CD8-positive, alpha-beta memory T cell (primary cell): ENCODE data around the gene PITRM1. TPM values are rescaled to one million over a fixed set of nuclear protein-coding genes. Genes with fewer than 3 reads are reported as not detected.
A peak's percentile ranks its signal among the peaks of the same experiment; 100 is the strongest.

Experiments used
- CTCF ChIA-PET: fragments of 350-600 bp; sonication (Branson Sonifier 250); formaldehyde crosslinking; loops from one replicate; lab custom pipeline; 2021; ENCODE audit warnings: antibody characterized with exemption; lab: Charles Lee
- POLR2A ChIA-PET: fragments of 350-600 bp; sonication (Branson Sonifier 250); formaldehyde crosslinking; loops from one replicate; lab custom pipeline; 2021; ENCODE audit warnings: antibody characterized with exemption; lab: Charles Lee
- DNase-seq, 5 donors: peaks; one replicate each; pipeline versions ENCODE4 v3.0.0 to v3.0.0-alpha.2; 2020 to 2022; ENCODE audit warnings: mixed read lengths in 1 of 5
- H3K27ac ChIP-seq: one replicate; pipeline ENCODE4 v1.7.0; 2013; ENCODE audit warnings: low read depth, mild to moderate bottlenecking, low read length, moderate library complexity
- H3K27me3 ChIP-seq: 2 replicates; pipeline ENCODE4 v1.7.0; 2013; ENCODE audit warnings: low read length, mild to moderate bottlenecking; ENCODE audit not compliant: insufficient read depth, poor library complexity, severe bottlenecking
- H3K36me3 ChIP-seq: 2 replicates; pipeline ENCODE4 v1.7.0; 2013; ENCODE audit warnings: mild to moderate bottlenecking, low read length, moderate library complexity; ENCODE audit not compliant: insufficient read depth
- H3K4me1 ChIP-seq: 2 replicates; pipeline ENCODE4 v1.7.0; 2013; ENCODE audit warnings: mild to moderate bottlenecking, low read length, moderate library complexity; ENCODE audit not compliant: insufficient read depth
- H3K4me3 ChIP-seq: 2 replicates; pipeline ENCODE4 v1.7.0; 2013; ENCODE audit warnings: mild to moderate bottlenecking, low read length
- H3K9me3 ChIP-seq: 2 replicates; pipeline ENCODE4 v1.7.0; 2013; ENCODE audit warnings: mild to moderate bottlenecking, low read length
- H3K27ac Mint-ChIP-seq, 8 donors: one replicate each; pipeline ENCODE4 v1.8.0; 2020 to 2021; ENCODE audit warnings: mixed read lengths in 8 of 8, mild to moderate bottlenecking in 6 of 8, inconsistent platforms in 3 of 8, moderate library complexity in 3 of 8
- H3K27me3 Mint-ChIP-seq, 2 donors: one replicate each; pipeline ENCODE4 v1.8.0; 2020 to 2021; ENCODE audit warnings: mixed read lengths in 2 of 2, mild to moderate bottlenecking in 1 of 2, moderate library complexity in 1 of 2
- H3K36me3 Mint-ChIP-seq, 3 donors: one replicate each; pipeline ENCODE4 v1.8.0; 2020 to 2021; ENCODE audit warnings: mixed read lengths in 3 of 3, inconsistent platforms in 1 of 3, mild to moderate bottlenecking in 1 of 3
- H3K4me1 Mint-ChIP-seq, 3 donors: one replicate each; pipeline ENCODE4 v1.8.0; 2020 to 2021; ENCODE audit warnings: mixed read lengths in 3 of 3, inconsistent platforms in 1 of 3, mild to moderate bottlenecking in 1 of 3
- H3K4me3 Mint-ChIP-seq, 7 donors: one replicate each; pipeline ENCODE4 v1.8.0; 2020 to 2021; ENCODE audit warnings: mixed read lengths in 7 of 7, mild to moderate bottlenecking in 6 of 7, moderate library complexity in 4 of 7, inconsistent platforms in 2 of 7
- H3K9me3 Mint-ChIP-seq, 5 donors: one replicate each; pipeline ENCODE4 v1.8.0; 2020 to 2022; ENCODE audit warnings: mixed read lengths in 5 of 5, mild to moderate bottlenecking in 3 of 5, moderate library complexity in 2 of 5, inconsistent platforms in 1 of 5
- polyA plus RNA-seq: library from polyadenylated mRNA; unstranded; fragments of 300-500 nt; fragmentation: Illumina TruSeq; gene quantifications from one replicate; pipeline ENCODE4 v1.2.3, GENCODE V29; 2021
- total RNA-seq, 2 experiments: library from RNA; stranded (reverse); gene quantifications; one replicate each; pipeline ENCODE4 v1.2.3, GENCODE V29; 2021

PITRM1 gene
- total and polyA plus RNA-seq, 3 experiments from 2014 or later = 49.1 to 132 (median 132) TPM

DNA sequence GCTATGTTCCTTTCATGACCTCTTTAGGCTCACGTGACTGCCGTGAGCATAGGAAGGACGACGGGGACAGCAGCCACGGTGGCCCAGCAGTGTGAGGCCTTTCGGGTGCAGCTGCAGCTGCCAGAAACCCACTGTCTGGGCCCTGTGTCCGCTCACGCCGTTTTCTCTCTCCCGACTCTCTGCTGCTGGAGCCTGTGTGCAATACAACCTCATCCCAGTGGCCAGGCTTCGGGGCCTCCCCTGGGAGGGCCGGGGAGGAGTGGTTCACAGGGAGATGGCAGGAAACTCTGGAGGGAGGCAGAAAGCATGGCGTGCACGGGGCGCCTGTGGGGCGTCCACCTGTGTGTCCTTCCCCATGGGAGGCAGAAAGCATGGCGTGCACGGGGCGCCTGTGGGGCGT lies 66.7 kb downstream of the PITRM1 start:
- Mint-ChIP-seq H3K27me3 (no peaks in the 10 kb centered on the region), H3K36me3 (peaks cover 14 to 81% (median 23%) of the 10 kb centered on the region in 3 donors), H3K4me1 (peaks cover 0 to 1% (median 0%) of the 10 kb centered on the region in 3 donors)

DNA sequence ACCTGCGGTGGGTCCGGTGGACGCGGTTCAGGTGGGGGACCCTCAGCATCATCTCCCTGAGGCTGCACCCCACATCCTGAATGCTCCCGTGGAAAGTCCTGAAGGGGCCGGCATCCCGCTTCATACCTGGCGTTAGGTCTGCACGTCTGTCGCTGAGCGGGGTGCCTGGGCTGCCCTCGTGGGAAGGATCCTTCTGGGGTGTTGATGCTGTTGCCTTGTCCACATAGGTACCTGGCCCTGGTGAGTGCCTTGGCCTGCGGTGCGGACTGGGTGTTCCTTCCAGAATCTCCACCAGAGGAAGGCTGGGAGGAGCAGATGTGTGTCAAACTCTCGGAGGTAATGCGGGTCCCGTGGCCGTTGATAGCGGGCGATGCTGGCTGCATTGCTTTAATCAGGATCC lies 67.4 kb downstream of the PITRM1 start:
- no peaks in the 10 kb centered on the region for H3K4me1 ChIP-seq
- peaks cover 10 to 82% (median 19%) of the 10 kb centered on the region in 3 donors for H3K36me3 Mint-ChIP-seq
- H3K4me3 ChIP-seq = no peak overlapping the region
- no peak overlapping the region for H3K4me3 Mint-ChIP-seq
- H3K9me3 ChIP-seq = no peaks in the 10 kb centered on the region
- H3K27me3 ChIP-seq = no peaks in the 10 kb centered on the region
- ChIA-PET CTCF (no interaction called here), POLR2A (no interaction called here)
- no peaks in the 10 kb centered on the region for H3K9me3 Mint-ChIP-seq
- H3K36me3 ChIP-seq = peaks cover 32% of the 10 kb centered on the region
- H3K27ac Mint-ChIP-seq = peak overlapping the region in 1 of 8 donors; percentile 77
- H3K27me3 Mint-ChIP-seq = no peaks in the 10 kb centered on the region
- DNase-seq = no peak
- H3K4me1 Mint-ChIP-seq = peaks cover 0 to 1% (median 0%) of the 10 kb centered on the region in 3 donors
- no peak overlapping the region for H3K27ac ChIP-seq

More for the DNA sequence above, 66.7 kb downstream of the PITRM1 start:
- Mint-ChIP-seq H3K27ac (no peak overlapping the region), H3K4me3 (no peak overlapping the region), H3K9me3 (no peaks in the 10 kb centered on the region)
- Histone ChIP-seq H3K4me1 (no peaks in the 10 kb centered on the region), H3K4me3 (no peak overlapping the region), H3K9me3 (no peaks in the 10 kb centered on the region), H3K36me3 (peaks cover 33% of the 10 kb centered on the region), H3K27ac (no peak overlapping the region), H3K27me3 (no peaks in the 10 kb centered on the region)
- DNase-seq = no peak
- ChIA-PET POLR2A (no interaction called here), CTCF (no interaction called here)

DNA sequence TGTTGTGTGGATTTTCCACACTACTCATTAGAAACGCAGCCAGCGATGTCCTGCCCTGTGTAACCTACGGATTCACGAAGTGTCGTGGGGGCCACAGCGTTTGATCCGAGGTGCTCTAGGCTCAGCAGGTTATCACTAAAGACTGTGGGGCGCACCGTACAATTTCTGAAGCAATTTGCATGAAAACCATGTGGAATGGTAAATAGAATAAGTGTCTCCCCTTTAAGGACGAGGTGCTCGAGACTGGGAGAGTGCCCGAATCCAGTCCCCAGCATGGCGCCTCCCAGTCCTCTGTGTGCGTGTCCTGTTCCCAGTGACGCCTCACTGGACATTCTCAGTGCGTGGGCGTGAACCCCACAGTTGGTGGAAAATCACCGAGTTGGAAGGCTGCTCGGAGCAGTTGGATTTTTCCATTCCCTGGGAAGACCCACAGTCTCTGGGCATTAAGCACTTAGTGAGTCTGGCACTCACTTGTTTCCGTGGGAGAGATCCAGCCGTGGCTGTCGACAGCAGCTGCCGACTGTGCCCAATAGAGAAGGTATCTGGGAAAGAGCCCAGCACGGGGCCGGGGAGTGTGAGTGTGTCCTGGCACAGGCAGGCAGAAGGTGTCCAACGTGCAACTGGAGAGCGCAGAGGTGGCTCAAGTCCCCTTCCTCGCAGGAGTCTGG lies 68.2 kb downstream of the PITRM1 start:
- Histone ChIP-seq H3K9me3 (no peaks in the 10 kb centered on the region), H3K27ac (no peak overlapping the region), H3K4me3 (no peak overlapping the region), H3K27me3 (no peaks in the 10 kb centered on the region), H3K36me3 (peaks cover 35% of the 10 kb centered on the region), H3K4me1 (no peaks in the 10 kb centered on the region)
- ChIA-PET CTCF (no interaction called here), POLR2A (no interaction called here)
- DNase-seq = no peak
- no peak overlapping the region for H3K4me3 Mint-ChIP-seq
- H3K27ac Mint-ChIP-seq = peak overlapping the region in 1 of 8 donors; percentile 91
- peaks cover 16 to 83% (median 24%) of the 10 kb centered on the region in 3 donors for H3K36me3 Mint-ChIP-seq
- peaks cover 0 to 4% (median 2%) of the 10 kb centered on the region in 3 donors for H3K4me1 Mint-ChIP-seq
- H3K27me3 Mint-ChIP-seq = no peaks in the 10 kb centered on the region
- H3K9me3 Mint-ChIP-seq = no peaks in the 10 kb centered on the region

DNA sequence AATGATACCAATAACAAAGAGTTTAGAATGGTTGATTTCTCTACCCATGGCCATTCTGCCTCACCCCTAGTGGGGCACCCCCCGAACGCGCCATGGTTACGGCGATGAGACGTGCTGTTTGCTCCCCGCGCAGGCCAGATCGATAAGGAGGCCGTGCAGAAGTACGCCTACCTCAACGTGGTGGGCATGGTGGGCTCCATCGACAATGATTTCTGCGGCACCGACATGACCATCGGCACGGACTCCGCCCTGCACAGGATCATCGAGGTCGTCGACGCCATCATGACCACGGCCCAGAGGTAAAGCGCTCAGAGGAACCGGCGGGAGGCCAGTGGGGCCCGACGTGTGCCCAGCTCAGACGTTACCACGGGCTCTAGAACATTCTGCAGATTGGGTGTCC lies 68.9 kb downstream of the PITRM1 start:
- peaks cover 32% of the 10 kb centered on the region for H3K36me3 ChIP-seq

DNA sequence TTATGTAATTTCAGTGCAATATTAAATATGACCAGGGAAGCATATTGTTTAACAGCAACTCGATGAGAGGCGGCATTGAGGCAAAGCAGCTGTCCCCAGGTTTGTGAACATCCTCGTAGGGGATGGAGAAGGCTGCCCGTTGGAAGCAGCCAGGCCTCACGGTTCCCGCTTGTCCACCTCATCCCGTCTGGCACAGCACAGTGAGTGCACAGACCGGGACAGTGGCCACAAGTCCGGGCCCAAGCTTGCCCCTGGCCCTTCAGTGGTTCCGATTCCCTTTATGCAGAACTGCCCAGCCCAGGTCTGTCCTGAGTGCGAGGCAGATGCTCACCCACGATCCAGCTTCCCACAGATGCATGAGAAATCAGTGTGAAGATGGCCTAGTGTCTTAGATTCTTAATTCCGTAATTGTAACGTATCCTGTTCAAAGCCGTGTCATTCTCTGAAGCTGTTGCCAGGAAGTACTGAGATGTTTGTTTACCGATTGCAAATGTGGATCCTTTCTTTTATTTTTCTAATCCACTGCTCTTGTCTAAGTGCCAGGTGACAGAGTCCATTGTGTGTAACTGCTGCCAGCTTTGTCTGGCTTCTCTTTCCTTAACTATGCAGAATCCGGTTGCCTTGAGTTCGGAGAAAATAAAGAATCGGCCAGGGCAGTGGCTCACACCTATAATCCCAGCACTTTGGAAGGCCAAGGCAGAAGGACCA lies 69.7 kb downstream of the PITRM1 start:
- no peak overlapping the region for H3K27ac ChIP-seq
- no peak for DNase-seq
- no peaks in the 10 kb centered on the region for H3K9me3 ChIP-seq
- H3K36me3 Mint-ChIP-seq = peaks cover 10 to 77% (median 23%) of the 10 kb centered on the region in 3 donors
- H3K4me1 Mint-ChIP-seq = peaks cover 5 to 10% (median 7%) of the 10 kb centered on the region in 3 donors
- H3K4me1 ChIP-seq = no peaks in the 10 kb centered on the region
- H3K27me3 ChIP-seq = no peaks in the 10 kb centered on the region
- H3K27me3 Mint-ChIP-seq = no peaks in the 10 kb centered on the region
- H3K27ac Mint-ChIP-seq = no peak overlapping the region
- H3K4me3 ChIP-seq = no peak overlapping the region
- CTCF ChIA-PET = no interaction called here
- POLR2A ChIA-PET = no interaction called here
- no peak overlapping the region for H3K4me3 Mint-ChIP-seq
- no peaks in the 10 kb centered on the region for H3K9me3 Mint-ChIP-seq
- H3K36me3 ChIP-seq = peaks cover 25% of the 10 kb centered on the region

More for the DNA sequence above, 68.9 kb downstream of the PITRM1 start:
- Histone ChIP-seq H3K4me3 (no peak overlapping the region), H3K27me3 (no peaks in the 10 kb centered on the region), H3K9me3 (no peaks in the 10 kb centered on the region), H3K27ac (no peak overlapping the region), H3K4me1 (no peaks in the 10 kb centered on the region)
- H3K36me3 Mint-ChIP-seq = peaks cover 15 to 82% (median 27%) of the 10 kb centered on the region in 3 donors
- no peak overlapping the region for H3K4me3 Mint-ChIP-seq
- ChIA-PET POLR2A (no interaction called here), CTCF (no interaction called here)
- no peaks in the 10 kb centered on the region for H3K9me3 Mint-ChIP-seq
- H3K27me3 Mint-ChIP-seq = no peaks in the 10 kb centered on the region
- H3K4me1 Mint-ChIP-seq = peaks cover 5 to 10% (median 5%) of the 10 kb centered on the region in 3 donors
- H3K27ac Mint-ChIP-seq = no peak overlapping the region
- no peak for DNase-seq

DNA sequence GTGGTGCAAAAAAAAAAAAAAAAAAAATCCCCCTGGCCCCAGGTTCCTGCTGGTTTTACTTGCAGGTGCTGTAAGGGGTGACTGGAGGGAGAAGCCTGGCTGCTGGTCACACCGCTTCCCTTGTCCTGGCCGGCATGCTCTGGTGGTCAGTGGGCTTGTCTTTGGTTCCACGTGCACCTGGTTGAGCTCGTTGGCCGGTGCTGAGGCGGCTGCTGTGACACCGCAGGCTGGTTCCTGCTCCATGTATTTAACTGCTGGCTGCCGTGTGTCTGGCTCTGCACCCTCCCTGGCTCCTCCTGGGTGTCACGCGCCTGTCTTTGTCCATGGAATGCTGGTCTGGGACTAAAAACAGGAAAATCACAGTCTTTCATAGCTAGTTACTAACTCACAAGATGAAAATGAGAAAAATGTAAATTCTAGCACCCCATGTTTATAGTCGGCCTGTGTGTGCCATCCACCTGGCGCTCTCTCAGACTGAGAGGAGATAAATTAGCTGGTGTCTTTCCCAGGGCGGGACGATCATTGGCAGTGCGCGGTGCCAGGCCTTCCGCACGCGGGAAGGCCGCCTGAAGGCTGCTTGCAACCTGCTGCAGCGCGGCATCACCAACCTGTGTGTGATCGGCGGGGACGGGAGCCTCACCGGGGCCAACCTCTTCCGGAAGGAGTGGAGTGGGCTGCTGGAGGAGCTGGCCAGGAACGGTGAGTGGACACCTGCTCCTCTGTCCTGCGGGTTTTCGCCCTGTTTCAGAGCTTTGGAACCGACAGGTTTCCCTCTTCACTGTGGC lies 71.5 kb downstream of the PITRM1 start:
- Histone ChIP-seq H3K9me3 (no peaks in the 10 kb centered on the region), H3K4me1 (peaks cover 5% of the 10 kb centered on the region), H3K27me3 (no peaks in the 10 kb centered on the region), H3K36me3 (peaks cover 16% of the 10 kb centered on the region), H3K4me3 (no peak overlapping the region), H3K27ac (no peak overlapping the region)
- DNase-seq = no peak
- ChIA-PET CTCF (interaction anchor here (1.4 kb wide), 1 partner anchor 25 kb away, joined by 3 read pairs; no protein-coding TSS in a partner anchor), POLR2A (no interaction called here)
- Mint-ChIP-seq H3K4me1 (peaks cover 8 to 17% (median 15%) of the 10 kb centered on the region in 3 donors), H3K27ac (no peak overlapping the region), H3K4me3 (no peak overlapping the region), H3K27me3 (no peaks in the 10 kb centered on the region), H3K36me3 (peaks cover 10 to 69% (median 23%) of the 10 kb centered on the region in 3 donors), H3K9me3 (no peaks in the 10 kb centered on the region)

DNA sequence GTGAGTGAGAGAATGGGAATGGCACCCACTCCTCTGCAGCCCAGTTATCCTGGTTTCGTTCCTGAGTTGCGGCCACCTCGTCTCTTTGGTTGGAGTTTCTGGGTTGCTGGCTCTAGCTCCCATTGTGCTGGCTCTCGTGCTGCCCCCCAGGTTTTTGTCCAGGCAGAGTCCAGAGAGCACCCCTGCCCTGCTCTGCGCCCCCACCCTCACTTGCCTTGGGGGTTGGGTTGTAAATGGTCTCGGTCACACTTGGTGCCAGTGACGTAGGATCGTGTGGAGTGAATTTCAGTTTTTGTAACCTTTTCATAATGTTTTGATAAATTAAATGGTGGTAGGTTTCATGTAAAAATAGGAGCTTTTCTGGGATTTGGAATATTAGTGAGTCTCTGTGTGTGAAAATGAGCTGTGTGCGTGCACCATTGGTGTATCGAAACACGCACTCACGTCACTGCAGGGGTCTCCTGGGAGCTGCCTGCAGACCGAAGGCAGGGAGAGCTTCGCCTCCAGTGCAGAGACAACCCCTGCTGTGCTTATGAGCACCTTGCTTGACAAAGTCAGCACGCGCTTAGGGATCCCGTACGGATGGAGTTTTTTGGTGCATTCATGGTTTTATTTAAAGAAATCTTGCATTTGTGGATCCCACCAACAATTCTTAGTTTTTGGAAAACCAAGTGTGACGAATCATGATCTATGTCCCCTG lies 72.3 kb downstream of the PITRM1 start:
- Histone ChIP-seq H3K9me3 (no peaks in the 10 kb centered on the region), H3K4me1 (peaks cover 9% of the 10 kb centered on the region), H3K4me3 (no peak overlapping the region), H3K27me3 (no peaks in the 10 kb centered on the region), H3K36me3 (peaks cover 16% of the 10 kb centered on the region), H3K27ac (no peak overlapping the region)
- ChIA-PET CTCF (interaction anchor here (1.4 kb wide), 1 partner anchor 26 kb away, joined by 3 read pairs; no protein-coding TSS in a partner anchor), POLR2A (no interaction called here)
- Mint-ChIP-seq H3K4me1 (peaks cover 16 to 25% (median 22%) of the 10 kb centered on the region in 3 donors), H3K9me3 (no peaks in the 10 kb centered on the region), H3K36me3 (peaks cover 10 to 61% (median 23%) of the 10 kb centered on the region in 3 donors), H3K4me3 (no peak overlapping the region), H3K27ac (peak overlapping the region in 1 of 8 donors; percentile 21), H3K27me3 (no peaks in the 10 kb centered on the region)
- no peak for DNase-seq
